ENCODE data around the gene RANBP9.

DNA sequence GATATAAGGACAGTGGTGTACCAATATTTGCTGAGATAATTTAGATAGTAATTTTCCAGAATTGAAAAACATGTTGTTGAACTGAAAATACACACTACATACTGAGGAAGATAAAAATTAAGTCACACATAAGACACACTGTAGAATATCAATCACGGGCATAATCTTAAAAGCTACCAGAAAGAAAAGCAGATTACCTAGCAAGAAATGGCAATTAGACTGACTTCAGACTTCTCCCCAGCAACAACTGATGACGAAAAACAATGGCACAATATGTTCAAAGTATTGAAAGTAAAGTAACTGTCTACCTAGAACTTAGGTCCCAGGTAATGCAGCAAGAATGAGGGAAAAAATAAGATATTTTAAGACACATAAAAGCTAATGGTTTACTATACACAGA lies 50.0 kb downstream of the RANBP9 start:
- no peak for TF ChIP-seq CTCF (conservative IDR thresholded peaks at IDR 0.05)
- TF ChIP-seq ZFX (IDR thresholded peaks at IDR 0.05), result no peak

All from C4-2B (cell line).